HG02852 (cell line): ENCODE measurements around the gene CTSW.
"Not testable (repeated sequence)": the region's sequence is repeated elsewhere in the genome, so short reads cannot be mapped to it uniquely, and the experiment has no call there.

Experiments used
- ATAC-seq: cut with Tn5 transposase; IDR thresholded peaks from one replicate; pipeline ENCODE4 v1.9.1; 2021; ENCODE audit warnings: mild to moderate bottlenecking, moderate library complexity; ENCODE audit not compliant: unreplicated experiment

The CTSW gene

GRCh38 chr11:65883786-65884715 is 4.4 kb downstream of the CTSW start:
- no peak for ATAC-seq

GRCh38 chr11:65884716-65885092 is 5.1 kb downstream of the CTSW start:
- ATAC-seq, result peak; percentile 42

DNA sequence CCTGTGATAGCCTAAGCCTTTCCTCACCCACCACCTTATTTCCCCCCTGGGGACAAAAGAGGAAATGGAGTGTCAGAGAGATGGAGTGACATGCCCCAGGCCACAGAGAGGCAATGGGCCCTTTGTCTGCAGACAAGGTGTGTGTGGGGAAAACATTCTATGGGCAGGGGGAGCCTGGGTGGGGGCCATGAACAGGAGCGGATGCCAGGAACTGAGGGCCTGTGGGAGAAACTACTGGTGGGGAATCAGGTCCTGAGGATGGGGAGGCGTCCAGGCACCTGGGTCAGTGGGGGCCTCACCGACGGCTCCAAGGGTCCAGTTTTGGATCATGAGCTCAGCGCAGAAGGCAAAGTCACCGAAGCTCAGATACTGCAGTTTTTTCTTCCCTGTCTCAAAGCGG is 5.6 kb downstream of the CTSW start:
- ATAC-seq, result no peak

GRCh38 chr11:65885808-65886536 is 6.3 kb downstream of the CTSW start:
- no peak for ATAC-seq

DNA sequence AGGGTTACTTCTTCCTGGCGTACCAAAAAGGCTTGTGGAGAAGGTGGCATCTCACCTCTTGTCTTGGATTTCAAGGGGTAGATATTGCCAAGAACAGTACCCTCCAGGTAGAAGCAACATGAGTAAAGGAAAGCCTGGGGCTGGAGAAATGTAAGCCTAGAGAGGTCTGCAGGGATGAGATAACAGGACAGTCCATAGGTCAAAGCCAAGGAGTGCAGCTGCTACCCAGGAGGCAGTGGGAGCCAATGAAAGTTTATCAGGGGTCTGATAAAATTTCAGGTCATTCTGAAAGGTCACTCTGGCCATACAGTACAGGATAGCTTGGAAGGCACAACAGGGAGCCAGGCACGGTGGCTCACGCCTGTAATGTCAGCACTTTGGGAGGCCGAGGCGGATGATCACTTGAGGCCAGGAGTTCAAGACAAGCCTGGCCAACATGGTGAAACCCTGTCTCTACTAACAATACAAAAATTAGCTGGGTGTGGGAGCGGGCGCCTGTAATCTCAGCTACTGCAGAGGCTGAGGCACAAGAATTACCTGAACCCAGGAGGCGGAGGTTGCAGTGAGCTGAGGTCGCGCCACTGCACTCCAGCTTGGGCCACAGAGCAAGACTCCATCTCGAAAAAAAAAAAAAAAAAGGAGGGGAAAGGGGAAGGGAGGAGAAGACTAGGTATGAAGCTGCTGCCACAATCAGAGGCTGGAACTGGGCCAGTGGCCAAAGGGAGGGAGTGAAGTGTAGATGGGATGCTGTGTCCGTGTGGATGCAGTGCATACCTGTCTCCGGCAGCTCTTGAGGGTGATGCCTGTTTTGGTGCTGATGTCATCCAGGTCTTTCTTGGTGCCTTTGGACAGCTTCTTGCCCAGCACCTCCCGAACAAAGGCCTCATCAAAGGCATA is 7.4 kb downstream of the CTSW start:
- ATAC-seq, result no peak

DNA sequence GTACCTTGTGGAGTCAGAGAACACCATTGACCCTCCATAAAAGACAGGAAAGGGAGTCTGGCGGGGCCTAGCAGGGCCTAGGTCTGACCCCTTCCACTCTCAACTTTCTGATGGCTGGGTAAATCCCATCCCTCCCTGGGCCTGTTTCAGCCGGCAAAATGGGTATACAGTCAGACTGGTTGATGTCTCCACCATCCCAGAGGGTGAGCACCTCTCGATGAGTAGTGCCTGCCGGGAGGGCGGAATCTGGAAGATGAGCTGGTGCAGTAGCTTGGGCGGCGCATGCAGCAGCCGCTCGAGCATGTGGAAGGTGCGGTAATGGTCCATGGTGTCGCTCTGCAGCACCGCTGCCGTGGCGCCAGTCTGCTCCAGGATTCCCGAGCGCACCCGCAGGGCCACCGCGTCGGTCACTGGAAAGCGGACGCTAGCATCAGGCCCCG is 8.1 kb downstream of the CTSW start:
- ATAC-seq, result no peak

- ATAC-seq, result peak; percentile 51
These were observed 8.7 kb downstream of the CTSW start, which contains the start of gene FIBP for GRCh38 chr11:65888163-65888814. FIBP (minus strand) TSS chr11:65888471; CDS start chr11:65888418, 53 bp downstream.

DNA sequence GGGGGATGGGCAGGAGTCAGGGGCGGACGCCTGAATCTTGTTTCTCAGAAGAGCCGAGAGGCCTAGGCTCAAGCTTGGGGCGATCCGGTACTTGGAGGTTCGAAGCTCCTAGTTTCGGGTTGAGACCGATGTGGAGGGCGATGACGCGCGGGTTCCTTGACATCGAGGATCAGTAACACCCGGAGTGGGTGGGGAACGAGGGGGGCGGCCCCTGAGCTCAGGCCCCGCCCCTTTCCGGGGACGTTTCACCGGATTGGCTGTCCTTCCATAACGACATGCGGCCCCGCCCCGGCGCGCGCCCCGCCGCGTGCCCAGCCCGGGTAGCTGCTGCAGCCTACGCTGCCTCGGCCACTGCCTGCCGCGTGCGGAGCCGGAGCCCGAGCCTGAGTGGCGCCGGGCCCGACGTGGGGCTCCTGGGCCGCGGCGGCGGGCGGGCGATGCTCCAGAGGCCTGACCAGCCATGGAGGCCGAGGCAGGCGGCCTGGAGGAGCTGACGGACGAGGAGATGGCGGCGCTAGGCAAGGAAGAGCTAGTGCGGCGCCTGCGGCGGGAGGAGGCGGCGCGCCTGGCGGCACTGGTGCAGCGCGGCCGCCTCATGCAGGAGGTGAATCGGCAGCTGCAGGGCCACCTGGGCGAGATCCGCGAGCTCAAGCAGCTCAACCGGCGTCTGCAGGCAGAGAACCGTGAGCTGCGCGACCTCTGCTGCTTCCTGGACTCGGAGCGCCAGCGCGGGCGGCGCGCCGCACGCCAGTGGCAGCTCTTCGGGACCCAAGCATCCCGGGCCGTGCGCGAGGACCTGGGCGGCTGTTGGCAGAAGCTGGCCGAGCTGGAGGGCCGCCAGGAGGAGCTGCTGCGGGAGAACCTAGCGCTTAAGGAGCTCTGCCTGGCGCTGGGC is 10.9 kb downstream of the CTSW start, which contains the start of gene CCDC85B:
TSS of gene CCDC85B (plus strand) at position 350 of the 895 bp plus-strand sequence. CDS start at position 461, 111 bp downstream.
- peak; percentile 48 for ATAC-seq

DNA sequence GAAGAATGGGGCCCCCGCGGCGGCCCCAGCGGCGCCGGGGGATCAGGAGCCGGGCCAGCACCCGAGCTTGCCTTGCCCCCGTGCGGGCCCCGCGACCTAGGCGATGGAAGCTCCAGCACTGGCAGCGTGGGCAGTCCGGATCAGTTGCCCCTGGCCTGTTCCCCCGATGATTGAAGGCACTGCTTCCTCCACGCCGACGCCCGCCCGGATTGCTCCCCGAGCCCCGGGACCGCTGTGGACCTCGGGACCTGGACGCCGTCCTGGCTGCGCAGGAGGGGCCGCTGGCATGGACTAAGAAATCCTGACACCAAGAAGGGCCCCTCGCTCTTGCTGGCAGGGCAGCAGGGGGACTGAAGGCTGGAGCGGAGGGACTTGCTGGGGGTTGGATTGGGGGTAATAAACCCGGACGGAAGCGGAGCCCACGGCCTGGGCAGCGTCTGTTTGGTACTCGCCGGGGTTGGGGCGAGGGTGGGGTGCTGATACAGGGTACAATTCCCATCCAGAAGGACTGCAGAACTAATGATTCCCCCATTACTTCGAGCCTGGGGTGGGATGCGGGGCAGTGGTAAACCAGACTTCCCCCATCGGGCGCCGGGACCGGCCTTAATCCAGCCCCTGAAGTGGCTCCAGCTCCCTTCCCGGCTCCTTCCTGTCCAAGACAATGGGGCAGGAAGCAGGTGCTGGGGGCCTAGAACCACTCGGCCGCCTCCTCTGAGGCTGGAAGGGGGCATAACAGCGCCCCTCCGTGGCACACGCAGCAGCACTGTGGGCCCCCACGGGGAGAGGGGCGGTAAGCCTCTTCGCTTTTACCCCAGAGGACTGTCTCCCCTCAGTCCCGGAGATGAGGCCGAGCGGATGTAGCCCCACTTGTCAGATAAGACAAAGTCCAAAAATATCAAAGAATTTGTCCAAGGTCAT is 11.8 kb downstream of the CTSW start:
- no peak for ATAC-seq

GRCh38 chr11:65892137-65892540 is 12.5 kb downstream of the CTSW start:
- ATAC-seq, result not testable (repeated sequence)

DNA sequence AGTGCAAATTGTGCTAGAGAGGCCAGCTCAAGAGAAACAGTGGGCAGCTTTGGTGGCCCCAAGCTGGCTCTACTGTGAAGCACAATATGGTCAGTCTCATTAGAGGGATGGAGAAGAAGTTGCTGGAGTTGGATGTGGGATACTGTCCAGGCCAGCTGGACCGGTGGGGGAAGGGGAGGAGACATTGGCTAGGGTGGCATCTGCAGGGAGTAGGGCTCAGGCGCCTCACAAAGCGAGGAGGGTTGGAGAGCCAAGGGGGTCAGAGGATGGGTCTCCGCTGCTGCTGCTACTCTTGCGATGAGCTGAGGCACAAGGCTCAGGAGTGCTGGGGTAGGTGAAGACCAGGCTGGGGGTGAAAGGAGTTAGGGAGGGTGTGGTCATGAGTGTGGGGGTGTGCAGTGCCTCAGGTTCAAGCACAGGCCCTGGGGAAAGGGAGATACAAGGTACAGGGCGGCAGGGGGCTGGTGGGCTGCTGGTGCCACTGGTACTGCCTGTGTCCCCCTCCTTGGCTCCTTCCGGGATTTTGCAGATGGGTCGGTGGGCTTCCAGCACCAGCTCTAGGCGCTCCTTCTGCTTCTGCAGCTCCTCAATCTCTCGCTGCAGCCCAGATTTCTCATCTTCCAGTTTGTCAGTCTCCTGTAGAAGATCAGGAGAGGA is 13.2 kb downstream of the CTSW start:
- ATAC-seq, result no peak

GRCh38 chr11:65894034-65894591 is 14.5 kb downstream of the CTSW start:
- ATAC-seq, result no peak

- no peak for ATAC-seq
These were observed 15.9 kb downstream of the CTSW start for GRCh38 chr11:65895482-65895981.

DNA sequence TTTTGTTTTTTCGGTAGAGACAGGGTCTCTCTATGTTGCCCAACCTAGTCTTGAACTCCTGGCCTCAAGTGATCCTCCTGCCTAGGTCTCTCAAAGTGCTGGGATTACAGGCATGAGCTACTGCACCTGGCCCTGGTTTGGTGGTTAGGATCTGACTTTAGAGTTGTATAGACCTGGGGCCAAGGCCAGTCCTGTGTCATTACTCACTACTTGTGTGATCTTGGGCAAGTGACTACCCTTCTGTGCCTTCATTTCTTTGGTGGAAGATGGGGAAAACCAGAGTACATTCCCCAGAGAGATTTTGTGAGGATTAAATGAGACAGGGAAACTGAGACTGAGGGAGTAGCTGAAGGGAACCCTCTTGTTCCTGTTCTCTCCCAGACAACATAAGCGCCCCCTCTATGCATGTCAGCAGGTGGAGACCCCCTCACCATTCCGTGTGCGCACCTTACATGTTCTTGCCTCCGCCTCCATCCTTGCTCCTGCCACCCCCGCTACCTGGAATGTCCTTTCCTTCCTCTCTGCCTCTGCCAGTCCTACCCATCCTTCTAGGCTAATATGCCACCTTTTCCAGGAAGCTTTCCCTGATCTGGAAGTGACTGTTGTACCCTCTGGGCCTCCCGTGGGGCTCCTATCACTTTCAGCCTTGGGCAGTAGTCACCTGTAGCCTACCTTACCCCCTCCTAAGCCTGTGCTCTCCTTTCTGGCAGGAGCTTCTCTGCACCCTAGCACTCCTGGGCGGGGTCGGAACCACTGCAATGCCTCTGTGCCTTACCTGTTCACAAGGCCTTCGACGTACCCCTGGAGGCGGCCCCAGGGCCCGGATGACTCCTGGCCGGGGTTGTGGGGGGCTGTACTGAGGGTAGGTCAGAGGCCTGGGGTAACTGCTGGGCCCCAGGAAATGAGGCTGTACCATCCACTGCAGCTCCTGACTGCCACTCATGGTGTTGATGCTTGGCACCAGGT is 16.7 kb downstream of the CTSW start:
- no peak for ATAC-seq

DNA sequence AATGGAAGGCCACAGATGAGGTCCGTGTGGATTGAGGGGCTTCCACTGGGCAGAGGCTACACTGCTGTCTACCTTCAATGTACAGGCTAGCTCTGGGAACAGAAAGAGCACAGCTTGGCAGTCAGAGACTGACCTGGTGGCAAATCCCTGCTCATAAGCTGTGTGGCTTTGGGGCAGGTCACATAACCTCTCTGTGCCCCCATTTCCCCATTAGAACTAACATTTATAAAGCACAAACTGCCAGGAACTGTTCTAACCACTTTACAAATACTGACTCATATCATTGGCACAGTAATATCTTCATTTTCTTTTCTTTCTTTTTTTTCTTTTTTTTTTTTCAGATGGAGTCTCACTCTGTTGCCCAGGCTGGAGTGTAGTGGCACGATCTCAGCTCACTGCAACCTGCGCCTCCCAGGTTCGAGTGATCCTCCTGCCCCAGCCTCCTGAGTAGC is 17.4 kb downstream of the CTSW start:
- ATAC-seq, result no peak
